Tibial nerve (tissue), 4 donors: ENCODE results near the gene TBX5. TPM values are rescaled to one million over a fixed set of nuclear protein-coding genes. Genes with fewer than 3 reads are reported as not detected.

ENCODE experiments used
- DNase-seq, 2 donors: peaks; one replicate each; pipeline ENCODE4 v3.0.0-alpha.2; 2019; ENCODE audit warnings: low spot score in 2 of 2
- H3K27ac ChIP-seq, 4 donors: fragments of 200-600 bp; sonication (generic) in 3 of 4; one replicate each; pipeline ENCODE4 v1.5.1; 2017 to 2019; ENCODE audit warnings: mild to moderate bottlenecking in 1 of 4
- H3K27me3 ChIP-seq, 2 donors: fragments of 200-600 bp; sonication (generic) in 1 of 2; one replicate each; pipeline versions ENCODE4 v1.5.1 to v1.6.0; 2017 to 2019
- H3K36me3 ChIP-seq, 3 donors: fragments of 200-600 bp; sonication (generic); one replicate each; pipeline ENCODE4 v1.5.1; 2018 to 2019
- H3K4me1 ChIP-seq, 4 donors: fragments of 200-600 bp; sonication (generic) in 3 of 4; one replicate each; pipeline ENCODE4 v1.5.1; 2017 to 2019
- H3K4me3 ChIP-seq, 4 donors: fragments of 200-600 bp; sonication (generic) in 3 of 4; one replicate each; pipeline ENCODE4 v1.5.1; 2017 to 2019; ENCODE audit warnings: mild to moderate bottlenecking in 1 of 4, moderate library complexity in 1 of 4
- H3K9me3 ChIP-seq, 4 donors: fragments of 200-600 bp; sonication (generic) in 3 of 4; one replicate each; pipeline ENCODE4 v1.5.1; 2017 to 2019
- EP300 ChIP-seq, 2 donors: sonication (generic); formaldehyde crosslinking; IDR thresholded peaks; one replicate each; pipeline ENCODE4 v1.6.1; 2017; ENCODE audit warnings: antibody characterized with exemption in 2 of 2, mild to moderate bottlenecking in 1 of 2
- POLR2A ChIP-seq, 2 donors: fragments of 450-650 bp; IDR thresholded peaks; one replicate each; pipeline ENCODE4 v1.6.1; 2017; ENCODE audit warnings: antibody characterized with exemption in 2 of 2, mild to moderate bottlenecking in 2 of 2, moderate library complexity in 2 of 2
- WGBS, 2 donors: methylation state at CpG; one replicate each; pipeline ENCODE4 v1.1.5; 2018; 5-methylcytosine and 5-hydroxymethylcytosine counted together
- total RNA-seq, 4 donors: library from RNA; depleted of rRNA; stranded (reverse); fragments of >200 nt; gene quantifications; one replicate each; pipeline ENCODE4 v1.1.0, GENCODE V29; 2016
- TF ChIP-seq, protein P1 (sequence below), 5 experiments: fragments of 200-600 bp in 3 of 5; fragments of 450-650 bp in 2 of 5; sonication (generic) in 3 of 5; IDR thresholded peaks; one replicate each; pipeline ENCODE4 v1.5.1; 2016 to 2019; ENCODE audit warnings: antibody characterized with exemption in 5 of 5, mild to moderate bottlenecking in 3 of 5, moderate library complexity in 2 of 5

Gene TBX5
- total RNA-seq, 4 donors from 2014 or later = not detected

DNA sequence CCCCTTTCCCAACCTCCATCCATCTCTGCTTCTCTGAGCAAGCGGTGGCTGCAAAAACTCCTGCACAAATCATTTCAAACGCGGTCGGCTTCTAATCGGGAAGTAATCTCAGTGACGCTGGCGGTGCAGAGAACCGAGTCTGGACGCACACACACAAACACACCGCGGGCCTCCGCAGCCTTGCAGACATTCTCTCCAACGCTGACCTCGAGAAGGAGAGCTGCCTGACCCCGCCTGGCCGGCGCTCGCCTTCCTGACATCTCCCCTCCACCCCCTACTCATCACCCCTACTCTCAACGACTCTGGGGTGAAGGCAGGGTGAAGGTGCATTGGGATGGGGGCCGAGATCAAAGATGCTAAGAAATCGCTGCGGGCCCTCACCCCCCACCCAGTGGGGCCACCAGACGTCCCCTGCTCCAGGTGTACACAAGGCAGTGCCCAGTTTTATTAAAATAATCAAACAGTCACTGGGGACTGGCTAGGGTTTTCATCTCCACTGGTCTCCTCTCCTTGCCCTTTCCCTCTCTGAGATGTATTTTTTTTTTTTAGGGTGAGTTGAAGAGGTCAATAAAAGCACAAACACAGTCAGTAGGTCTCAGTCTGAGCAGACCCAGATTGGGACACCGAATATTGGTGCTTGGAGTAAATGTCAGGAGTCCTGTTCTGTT lies 506 bp upstream of the TBX5 start:
- DNase-seq = no peak
- Histone ChIP-seq H3K27me3 (peaks cover 0 to 100% of the 10 kb centered on the region in 2 donors), H3K4me3 (no peak overlapping the region), H3K36me3 (no peaks in the 10 kb centered on the region), H3K4me1 (peaks cover 0 to 58% (median 0%) of the 10 kb centered on the region in 4 donors), H3K9me3 (no peaks in the 10 kb centered on the region), H3K27ac (no peak overlapping the region)
- 9 to 12% methylated on average over 24 of the region's 24 CpGs for WGBS, 2 donors
- TF ChIP-seq POLR2A (IDR thresholded peaks at IDR 0.05) = no peak
- TF ChIP-seq, protein P1, sequence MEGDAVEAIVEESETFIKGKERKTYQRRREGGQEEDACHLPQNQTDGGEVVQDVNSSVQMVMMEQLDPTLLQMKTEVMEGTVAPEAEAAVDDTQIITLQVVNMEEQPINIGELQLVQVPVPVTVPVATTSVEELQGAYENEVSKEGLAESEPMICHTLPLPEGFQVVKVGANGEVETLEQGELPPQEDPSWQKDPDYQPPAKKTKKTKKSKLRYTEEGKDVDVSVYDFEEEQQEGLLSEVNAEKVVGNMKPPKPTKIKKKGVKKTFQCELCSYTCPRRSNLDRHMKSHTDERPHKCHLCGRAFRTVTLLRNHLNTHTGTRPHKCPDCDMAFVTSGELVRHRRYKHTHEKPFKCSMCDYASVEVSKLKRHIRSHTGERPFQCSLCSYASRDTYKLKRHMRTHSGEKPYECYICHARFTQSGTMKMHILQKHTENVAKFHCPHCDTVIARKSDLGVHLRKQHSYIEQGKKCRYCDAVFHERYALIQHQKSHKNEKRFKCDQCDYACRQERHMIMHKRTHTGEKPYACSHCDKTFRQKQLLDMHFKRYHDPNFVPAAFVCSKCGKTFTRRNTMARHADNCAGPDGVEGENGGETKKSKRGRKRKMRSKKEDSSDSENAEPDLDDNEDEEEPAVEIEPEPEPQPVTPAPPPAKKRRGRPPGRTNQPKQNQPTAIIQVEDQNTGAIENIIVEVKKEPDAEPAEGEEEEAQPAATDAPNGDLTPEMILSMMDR (IDR thresholded peaks at IDR 0.05) = no peak
- TF ChIP-seq EP300 (IDR thresholded peaks at IDR 0.05) = no peak

GRCh38 chr12:114404926-114405518 lies 922 bp downstream of the TBX5 start:
- H3K4me3 ChIP-seq = peak overlapping the region in 1 of 4 donors; percentile 6
- no peak overlapping the region for H3K27ac ChIP-seq
- WGBS, 2 donors = 0 to 7% methylated on average over 16 to 20 of the region's 38 CpGs
- H3K9me3 ChIP-seq = no peaks in the 10 kb centered on the region
- no peak for DNase-seq
- TF ChIP-seq, protein P1 (IDR thresholded peaks at IDR 0.05) = no peak
- H3K36me3 ChIP-seq = no peaks in the 10 kb centered on the region
- H3K4me1 ChIP-seq = peaks cover 0 to 69% (median 0%) of the 10 kb centered on the region in 4 donors
- peaks cover 0 to 100% of the 10 kb centered on the region in 2 donors for H3K27me3 ChIP-seq

DNA sequence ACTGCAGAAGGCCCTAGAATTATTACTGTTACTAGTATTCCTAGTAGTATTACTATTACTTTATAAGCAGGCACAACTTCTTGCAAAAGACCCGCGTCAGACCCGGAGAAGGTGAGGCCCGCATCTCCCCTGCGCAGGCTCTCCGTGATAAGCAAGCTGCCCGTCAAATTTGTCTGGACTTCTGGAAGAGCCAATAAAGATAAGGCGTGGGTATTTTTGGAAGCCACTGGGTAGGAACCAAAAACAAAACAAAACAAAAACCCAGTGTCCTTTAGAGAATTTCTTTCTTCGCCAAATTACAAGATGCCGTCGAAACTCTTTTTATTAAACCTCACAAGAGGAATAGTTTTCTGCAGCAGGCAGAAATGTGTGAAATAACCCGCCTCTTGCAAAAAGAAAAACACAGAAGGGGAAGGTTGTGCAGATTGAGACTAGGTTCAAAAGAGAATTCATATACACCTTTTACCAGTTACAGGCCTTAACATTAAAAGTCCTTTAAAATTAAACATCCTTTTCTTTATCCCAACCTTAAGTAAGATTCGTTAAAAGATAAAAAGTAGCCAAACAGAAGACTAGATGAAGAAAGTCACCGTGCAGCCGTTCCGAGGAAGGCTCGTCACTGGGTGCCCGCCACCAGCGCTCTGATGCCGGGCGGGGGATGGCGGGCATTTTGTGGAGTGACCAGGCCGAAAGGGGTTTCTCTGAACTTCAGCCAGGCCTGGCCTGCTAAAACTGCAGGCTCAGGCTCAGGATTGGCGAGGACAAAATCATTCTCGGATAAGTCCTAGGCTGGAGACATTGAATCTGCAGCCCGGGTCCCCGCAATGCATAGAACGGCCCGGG lies 1.6 kb downstream of the TBX5 start:
- 11 to 18% methylated on average over 25 to 28 of the region's 29 CpGs for WGBS, 2 donors

DNA sequence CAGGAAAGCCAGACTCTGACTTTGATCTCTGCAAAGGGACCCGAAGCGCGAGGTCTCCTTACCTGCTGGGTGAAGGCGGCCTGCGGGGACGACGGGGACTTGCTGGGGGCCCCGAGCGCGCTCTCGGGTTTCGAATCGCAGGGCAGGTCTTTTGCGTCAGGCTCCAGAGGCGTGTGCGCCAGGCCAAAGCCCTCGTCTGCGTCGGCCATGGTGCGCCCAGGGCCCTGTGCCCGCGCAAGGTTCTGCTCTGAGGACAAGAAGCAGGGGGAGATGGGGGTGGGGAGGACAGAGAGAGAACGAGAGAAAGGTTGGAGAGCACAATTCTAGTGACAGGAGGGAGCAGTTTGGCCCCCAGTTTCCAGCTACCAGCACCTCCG lies 2.3 kb downstream of the TBX5 start:
- H3K4me3 ChIP-seq = no peak overlapping the region

More for the DNA sequence above, 1.6 kb downstream of the TBX5 start:
- H3K27me3 ChIP-seq = peaks cover 0 to 100% of the 10 kb centered on the region in 2 donors
- H3K27ac ChIP-seq = no peak overlapping the region
- no peak for TF ChIP-seq EP300 (IDR thresholded peaks at IDR 0.05)
- no peak for TF ChIP-seq POLR2A (IDR thresholded peaks at IDR 0.05)
- TF ChIP-seq, protein P1 (IDR thresholded peaks at IDR 0.05) = no peak
- no peak overlapping the region for H3K4me3 ChIP-seq
- H3K9me3 ChIP-seq = no peaks in the 10 kb centered on the region
- peaks cover 0 to 62% (median 0%) of the 10 kb centered on the region in 4 donors for H3K4me1 ChIP-seq
- no peaks in the 10 kb centered on the region for H3K36me3 ChIP-seq
- no peak for DNase-seq

More for the DNA sequence above, 2.3 kb downstream of the TBX5 start:
- Histone ChIP-seq H3K4me1 (peaks cover 0 to 55% (median 0%) of the 10 kb centered on the region in 4 donors), H3K36me3 (no peaks in the 10 kb centered on the region), H3K27me3 (peaks cover 0 to 100% of the 10 kb centered on the region in 2 donors), H3K9me3 (no peaks in the 10 kb centered on the region), H3K27ac (no peak overlapping the region)
- no peak for DNase-seq
- no peak for TF ChIP-seq POLR2A (IDR thresholded peaks at IDR 0.05)
- no peak for TF ChIP-seq EP300 (IDR thresholded peaks at IDR 0.05)
- TF ChIP-seq, protein P1 (IDR thresholded peaks at IDR 0.05) = no peak
- WGBS, 2 donors = 6 to 12% methylated on average over 24 of the region's 24 CpGs
